OCI-LY1 (cell line): ENCODE measurements around the gene PSD2.

Source experiments
- H2AFZ ChIP-seq: fragments of 200-600 bp; sonication (generic), shearing (Covaris generic); 2 replicates; pipeline ENCODE4 v1.6.0; 2014; ENCODE audit warnings: antibody characterized with exemption, mild to moderate bottlenecking, low read length
- H3F3A ChIP-seq: fragments of 200-600 bp; sonication (generic), shearing (Covaris generic); 2 replicates; pipeline ENCODE4 v1.6.0; 2014; ENCODE audit warnings: mild to moderate bottlenecking, antibody characterized with exemption, low read length, moderate library complexity; ENCODE audit not compliant: insufficient read depth
- H3K27ac ChIP-seq: fragments of 200-600 bp; sonication (generic); 2 replicates; pipeline ENCODE4 v1.5.1; 2014; ENCODE audit warnings: low read length, mixed run types, mild to moderate bottlenecking, low read depth; ENCODE audit not compliant: poor library complexity, severe bottlenecking
- H3K27me3 ChIP-seq: fragments of 200-600 bp; sonication (generic); 2 replicates; pipeline ENCODE4 v1.6.0; 2014; ENCODE audit warnings: antibody characterized with exemption, mild to moderate bottlenecking, low read length, moderate library complexity; ENCODE audit not compliant: insufficient read depth
- H3K36me3 ChIP-seq: fragments of 200-600 bp; sonication (generic); 2 replicates; pipeline ENCODE4 v1.6.1; 2014; ENCODE audit warnings: mild to moderate bottlenecking, antibody characterized with exemption, low read length, moderate library complexity, mixed read lengths; ENCODE audit not compliant: insufficient read depth
- H3K4me1 ChIP-seq: fragments of 200-600 bp; sonication (generic); 2 replicates; pipeline ENCODE4 v1.5.1; 2014; ENCODE audit warnings: mild to moderate bottlenecking, low read length, moderate library complexity; ENCODE audit not compliant: insufficient read depth, severe bottlenecking
- H3K4me2 ChIP-seq: fragments of 200-600 bp; sonication (generic), shearing (Covaris generic); 2 replicates; pipeline ENCODE4 v1.6.1; 2014; ENCODE audit warnings: low read length
- H3K4me3 ChIP-seq: fragments of 200-600 bp; sonication (generic); 2 replicates; pipeline ENCODE4 v1.5.1; 2014; ENCODE audit warnings: low read length, low read depth, mild to moderate bottlenecking, mixed read lengths; ENCODE audit not compliant: poor library complexity, severe bottlenecking
- H3K79me2 ChIP-seq: fragments of 200-600 bp; shearing (Covaris generic); 2 replicates; pipeline ENCODE4 v1.6.1; 2016; ENCODE audit warnings: mixed run types, low read length, mixed read lengths; ENCODE audit not compliant: insufficient read depth
- H3K9ac ChIP-seq: fragments of 200-600 bp; sonication (generic), shearing (Covaris generic); 2 replicates; pipeline ENCODE4 v1.6.1; 2014; ENCODE audit warnings: mild to moderate bottlenecking, low read length, mixed read lengths
- H3K9me2 ChIP-seq: fragments of 200-600 bp; sonication (generic), shearing (Covaris generic); 2 replicates; pipeline ENCODE4 v1.6.1; 2014; ENCODE audit warnings: low read depth, mild to moderate bottlenecking, low read length, mixed read lengths
- H3K9me3 ChIP-seq: fragments of 200-600 bp; shearing (Covaris generic); 2 replicates; pipeline ENCODE4 v1.6.1; 2014; ENCODE audit warnings: low read length, mixed read lengths
- H4K20me1 ChIP-seq: fragments of 200-600 bp; sonication (generic), shearing (Covaris generic); 2 replicates; pipeline ENCODE4 v1.6.0; 2016; ENCODE audit warnings: mild to moderate bottlenecking, low read length; ENCODE audit not compliant: insufficient read depth
- EZH2 ChIP-seq: fragments of 200-600 bp; sonication (generic), shearing (Covaris generic); IDR thresholded peaks from 2 replicates; pipeline ENCODE4 v1.8.0; 2017; ENCODE audit warnings: borderline replicate concordance, mixed run types, mild to moderate bottlenecking, antibody characterized with exemption, low read length, moderate library complexity, mixed read lengths
- TF ChIP-seq, protein P1 (sequence below): fragments of 200-600 bp; sonication (generic), shearing (Covaris generic); IDR thresholded peaks from 2 replicates; pipeline ENCODE4 v1.5.1; 2017; ENCODE audit warnings: mild to moderate bottlenecking, antibody characterized with exemption, low read length, moderate library complexity, mixed read lengths

PSD2 gene

DNA sequence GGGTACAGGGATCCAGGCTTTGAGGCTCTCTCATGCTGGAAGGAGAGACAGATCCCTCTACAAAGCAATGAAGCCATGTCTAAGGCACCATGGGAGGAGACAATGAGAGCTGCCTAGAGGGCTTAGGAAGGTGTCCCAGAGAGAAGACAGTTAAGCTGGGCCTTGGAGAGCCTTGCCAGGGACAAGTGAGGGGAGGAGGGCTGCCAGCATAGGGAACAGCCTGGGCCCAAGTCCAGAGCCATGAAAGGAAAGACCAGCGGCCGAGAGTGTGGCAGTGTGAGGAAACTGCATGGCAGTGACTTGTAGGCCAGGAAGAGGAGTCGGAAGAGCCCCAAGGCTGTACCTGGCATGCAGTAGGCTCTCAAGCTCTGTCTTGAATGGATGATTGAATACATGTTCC lies 88.5 kb downstream of the PSD2 start:
- H3K9me3 ChIP-seq, result no peaks in the 10 kb centered on the region
- no peaks in the 10 kb centered on the region for H3K9me2 ChIP-seq
- H3K36me3 ChIP-seq, result no peaks in the 10 kb centered on the region
- H2AFZ ChIP-seq, result no peak overlapping the region
- H3K27ac ChIP-seq, result no peak overlapping the region
- no peaks in the 10 kb centered on the region for H3K4me1 ChIP-seq
- no peaks in the 10 kb centered on the region for H3K79me2 ChIP-seq
- H3K4me3 ChIP-seq, result no peak overlapping the region
- no peak for TF ChIP-seq EZH2
- TF ChIP-seq, protein P1, sequence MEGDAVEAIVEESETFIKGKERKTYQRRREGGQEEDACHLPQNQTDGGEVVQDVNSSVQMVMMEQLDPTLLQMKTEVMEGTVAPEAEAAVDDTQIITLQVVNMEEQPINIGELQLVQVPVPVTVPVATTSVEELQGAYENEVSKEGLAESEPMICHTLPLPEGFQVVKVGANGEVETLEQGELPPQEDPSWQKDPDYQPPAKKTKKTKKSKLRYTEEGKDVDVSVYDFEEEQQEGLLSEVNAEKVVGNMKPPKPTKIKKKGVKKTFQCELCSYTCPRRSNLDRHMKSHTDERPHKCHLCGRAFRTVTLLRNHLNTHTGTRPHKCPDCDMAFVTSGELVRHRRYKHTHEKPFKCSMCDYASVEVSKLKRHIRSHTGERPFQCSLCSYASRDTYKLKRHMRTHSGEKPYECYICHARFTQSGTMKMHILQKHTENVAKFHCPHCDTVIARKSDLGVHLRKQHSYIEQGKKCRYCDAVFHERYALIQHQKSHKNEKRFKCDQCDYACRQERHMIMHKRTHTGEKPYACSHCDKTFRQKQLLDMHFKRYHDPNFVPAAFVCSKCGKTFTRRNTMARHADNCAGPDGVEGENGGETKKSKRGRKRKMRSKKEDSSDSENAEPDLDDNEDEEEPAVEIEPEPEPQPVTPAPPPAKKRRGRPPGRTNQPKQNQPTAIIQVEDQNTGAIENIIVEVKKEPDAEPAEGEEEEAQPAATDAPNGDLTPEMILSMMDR, result no peak
- H3K27me3 ChIP-seq, result peaks cover 10% of the 10 kb centered on the region; the same call in 1 of the 2 replicates
- no peaks in the 10 kb centered on the region for H4K20me1 ChIP-seq
- no peak overlapping the region for H3K9ac ChIP-seq
- no peaks in the 10 kb centered on the region for H3F3A ChIP-seq
- H3K4me2 ChIP-seq, result no peak overlapping the region

DNA sequence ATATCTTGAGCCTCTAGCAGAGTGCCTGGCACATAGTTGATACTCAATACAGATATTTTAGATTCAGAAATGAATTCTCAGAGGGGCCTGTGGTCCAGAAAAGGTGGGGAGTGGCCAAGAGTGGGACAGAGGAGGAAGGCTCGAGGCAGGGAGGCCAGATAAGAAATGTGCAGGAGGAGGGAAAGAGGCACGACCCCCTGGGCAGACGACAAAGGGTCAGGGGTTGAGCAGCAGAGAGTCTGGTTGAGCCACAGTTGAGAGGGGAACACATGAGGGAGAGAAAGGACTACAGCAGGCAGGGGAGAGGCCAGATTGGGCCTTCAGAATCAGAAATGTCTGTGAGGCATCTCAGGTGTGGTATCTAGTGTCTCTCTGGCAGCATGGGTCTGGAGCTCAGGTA lies 89.1 kb downstream of the PSD2 start:
- no peak overlapping the region for H3K9ac ChIP-seq
- no peak overlapping the region for H3K4me3 ChIP-seq
- no peak overlapping the region for H3K27ac ChIP-seq
- no peaks in the 10 kb centered on the region for H3K79me2 ChIP-seq
- H3K36me3 ChIP-seq, result no peaks in the 10 kb centered on the region
- no peak overlapping the region for H3K4me2 ChIP-seq
- H2AFZ ChIP-seq, result no peak overlapping the region
- H3F3A ChIP-seq, result no peaks in the 10 kb centered on the region
- TF ChIP-seq EZH2, result no peak
- TF ChIP-seq, protein P1, result no peak
- H3K9me2 ChIP-seq, result no peaks in the 10 kb centered on the region
- H4K20me1 ChIP-seq, result no peaks in the 10 kb centered on the region
- peaks cover 10% of the 10 kb centered on the region; the same call in 1 of the 2 replicates for H3K27me3 ChIP-seq
- no peaks in the 10 kb centered on the region for H3K9me3 ChIP-seq
- no peaks in the 10 kb centered on the region for H3K4me1 ChIP-seq

DNA sequence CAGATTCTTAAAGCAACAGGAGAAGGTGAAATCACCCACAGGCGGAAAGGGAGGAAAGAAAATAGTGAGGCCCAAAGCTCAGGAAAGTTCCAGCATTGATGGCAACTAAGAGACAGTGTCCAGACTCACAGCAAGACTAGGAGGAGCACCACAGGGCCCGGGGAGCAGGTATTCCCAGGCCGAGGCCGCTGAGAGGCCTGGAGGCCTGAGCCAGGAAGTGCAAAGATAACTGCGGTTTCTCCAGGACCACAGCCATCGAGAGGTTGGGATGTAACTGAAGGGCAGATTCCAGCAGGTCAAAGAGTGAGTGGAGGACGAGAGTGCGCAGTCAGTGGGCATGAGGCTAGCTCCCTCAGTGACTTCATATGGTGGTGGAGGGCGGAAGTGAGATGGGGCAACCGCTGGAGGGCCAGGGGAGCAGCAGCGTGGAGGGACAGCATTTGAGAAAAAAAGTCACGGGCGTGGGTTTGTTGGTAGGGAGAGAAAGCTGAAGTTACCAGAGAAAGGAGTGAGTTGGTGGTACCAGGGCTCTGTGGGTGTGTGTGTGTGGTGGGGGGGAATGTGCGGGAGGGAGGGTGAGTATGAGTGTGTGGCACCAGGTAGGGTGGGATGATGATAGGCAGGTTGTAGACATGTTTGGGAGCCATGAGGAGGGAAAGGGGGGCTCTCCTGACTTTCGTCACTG lies 89.7 kb downstream of the PSD2 start:
- Histone ChIP-seq H3K9me2 (no peaks in the 10 kb centered on the region), H3K9ac (no peak overlapping the region), H3K79me2 (no peaks in the 10 kb centered on the region), H3K4me2 (no peak overlapping the region), H3K4me3 (no peak overlapping the region), H3K36me3 (no peaks in the 10 kb centered on the region), H3F3A (no peaks in the 10 kb centered on the region), H3K4me1 (no peaks in the 10 kb centered on the region), H4K20me1 (no peaks in the 10 kb centered on the region), H3K27me3 (peaks cover 10% of the 10 kb centered on the region; the same call in 1 of the 2 replicates), H2AFZ (no peak overlapping the region), H3K9me3 (no peaks in the 10 kb centered on the region), H3K27ac (no peak overlapping the region)
- TF ChIP-seq, protein P1, result no peak
- TF ChIP-seq EZH2, result no peak
